Mononuclear cell (primary cell): Measurements from ENCODE around the gene RTN4RL2. TPM values are rescaled to one million over a fixed set of nuclear protein-coding genes. Genes with fewer than 3 reads are reported as not detected.

ENCODE experiments used
- H3K27me3 ChIP-seq: 2 replicates; pipeline ENCODE4 v1.6.0; 2011; ENCODE audit warnings: low read length, control low read depth; ENCODE audit not compliant: insufficient read depth
- H3K4me1 ChIP-seq: 2 replicates; pipeline ENCODE4 v1.5.1; 2011; ENCODE audit warnings: mild to moderate bottlenecking, low read length, control low read depth; ENCODE audit not compliant: insufficient read depth
- H3K4me3 ChIP-seq: 2 replicates; pipeline ENCODE4 v1.5.1; 2011; ENCODE audit warnings: mild to moderate bottlenecking, low read length, moderate library complexity
- H3K9me3 ChIP-seq: 2 replicates; pipeline ENCODE4 v1.5.1; 2011; ENCODE audit warnings: low read depth, mild to moderate bottlenecking, control low read depth, low read length
- total RNA-seq: library from RNA; depleted of rRNA; stranded (reverse); fragments of >200 nt; gene quantifications from one replicate; pipeline ENCODE4 v1.2.3, GENCODE V29; 2012

The RTN4RL2 gene
- total RNA-seq, 1 donor = 0.10 TPM

DNA sequence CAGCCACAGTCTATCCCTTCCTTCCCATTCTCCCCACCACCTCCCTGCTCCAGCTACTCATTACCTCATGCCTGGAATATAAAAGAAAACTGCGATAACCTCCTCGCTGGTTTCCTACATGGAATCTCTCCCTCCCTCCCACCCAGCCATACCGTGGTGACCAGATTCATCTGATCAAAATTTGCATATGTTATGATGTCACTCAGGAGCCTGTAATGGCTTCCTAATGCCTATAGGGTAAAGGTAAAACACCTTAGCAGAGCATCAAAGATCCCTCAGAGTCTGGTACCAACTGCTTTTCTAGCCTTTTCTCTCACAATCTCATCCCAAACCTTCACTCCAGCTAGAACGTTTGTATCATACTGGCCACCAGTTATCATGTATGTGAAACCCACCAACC lies 19.6 kb downstream of the RTN4RL2 start:
- Histone ChIP-seq H3K4me1 (peaks cover 56% of the 10 kb centered on the region), H3K4me3 (no peak overlapping the region), H3K27me3 (no peaks in the 10 kb centered on the region), H3K9me3 (no peaks in the 10 kb centered on the region)

DNA sequence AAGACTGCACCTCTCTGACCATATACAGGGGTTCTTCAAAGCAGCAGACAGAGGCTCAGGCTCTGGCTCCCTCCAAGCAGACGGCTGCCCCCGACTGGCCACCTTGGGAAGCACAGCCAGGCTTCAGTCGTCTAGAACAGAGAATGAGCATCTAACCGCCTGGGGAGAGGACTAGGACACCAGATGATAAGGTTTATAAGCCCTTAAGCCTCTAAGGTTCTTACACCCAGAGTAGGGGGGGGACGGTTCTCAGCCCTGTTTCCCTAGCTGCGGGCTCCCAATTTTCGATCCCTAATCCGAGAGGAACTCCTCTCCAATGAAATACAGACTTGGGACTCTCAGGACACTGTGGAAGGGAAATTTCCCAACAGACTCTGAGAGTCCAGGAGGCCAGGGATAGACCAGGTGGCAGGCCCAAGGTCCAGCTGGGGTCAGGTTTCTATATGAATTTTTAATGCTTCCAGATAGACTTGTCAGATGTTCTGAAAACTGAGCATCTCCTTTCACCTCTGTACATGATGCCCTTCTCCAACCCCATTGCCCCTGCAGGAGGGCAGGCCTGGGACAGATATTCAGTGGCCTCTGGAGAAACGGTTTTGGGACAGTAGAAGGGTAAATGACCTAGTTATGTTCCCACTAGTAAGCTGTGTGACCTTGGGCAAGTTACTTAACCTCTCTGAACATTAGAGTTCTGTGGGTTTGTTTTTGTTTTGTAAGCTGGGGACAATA lies 20.2 kb downstream of the RTN4RL2 start:
- H3K9me3 ChIP-seq = no peaks in the 10 kb centered on the region
- H3K4me1 ChIP-seq = peaks cover 56% of the 10 kb centered on the region
- H3K27me3 ChIP-seq = no peaks in the 10 kb centered on the region

DNA sequence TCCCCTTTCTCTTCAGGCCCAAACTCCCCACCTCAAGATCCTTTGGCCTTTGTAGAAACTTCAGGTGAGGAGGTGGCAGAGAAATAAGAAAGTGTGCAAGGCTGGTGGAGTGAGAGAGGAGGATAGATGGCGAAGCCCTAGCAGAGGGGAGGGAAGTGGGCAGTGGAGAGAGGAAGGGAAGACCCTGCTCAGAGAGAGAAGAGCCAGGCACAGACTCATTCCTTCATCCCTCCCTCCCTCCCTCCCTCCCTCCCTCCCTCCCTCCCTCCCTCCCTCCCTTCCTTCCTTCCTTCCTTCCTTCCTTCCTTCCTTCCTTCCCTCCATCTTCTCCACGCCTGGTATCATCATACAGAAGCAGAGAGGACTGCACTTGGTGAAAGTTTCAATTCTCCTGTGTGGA lies 21.0 kb downstream of the RTN4RL2 start:
- Histone ChIP-seq H3K4me3 (no peak overlapping the region), H3K4me1 (peaks cover 55% of the 10 kb centered on the region), H3K27me3 (no peaks in the 10 kb centered on the region), H3K9me3 (no peaks in the 10 kb centered on the region)

More for the DNA sequence above, 20.2 kb downstream of the RTN4RL2 start:
- no peak overlapping the region for H3K4me3 ChIP-seq

DNA sequence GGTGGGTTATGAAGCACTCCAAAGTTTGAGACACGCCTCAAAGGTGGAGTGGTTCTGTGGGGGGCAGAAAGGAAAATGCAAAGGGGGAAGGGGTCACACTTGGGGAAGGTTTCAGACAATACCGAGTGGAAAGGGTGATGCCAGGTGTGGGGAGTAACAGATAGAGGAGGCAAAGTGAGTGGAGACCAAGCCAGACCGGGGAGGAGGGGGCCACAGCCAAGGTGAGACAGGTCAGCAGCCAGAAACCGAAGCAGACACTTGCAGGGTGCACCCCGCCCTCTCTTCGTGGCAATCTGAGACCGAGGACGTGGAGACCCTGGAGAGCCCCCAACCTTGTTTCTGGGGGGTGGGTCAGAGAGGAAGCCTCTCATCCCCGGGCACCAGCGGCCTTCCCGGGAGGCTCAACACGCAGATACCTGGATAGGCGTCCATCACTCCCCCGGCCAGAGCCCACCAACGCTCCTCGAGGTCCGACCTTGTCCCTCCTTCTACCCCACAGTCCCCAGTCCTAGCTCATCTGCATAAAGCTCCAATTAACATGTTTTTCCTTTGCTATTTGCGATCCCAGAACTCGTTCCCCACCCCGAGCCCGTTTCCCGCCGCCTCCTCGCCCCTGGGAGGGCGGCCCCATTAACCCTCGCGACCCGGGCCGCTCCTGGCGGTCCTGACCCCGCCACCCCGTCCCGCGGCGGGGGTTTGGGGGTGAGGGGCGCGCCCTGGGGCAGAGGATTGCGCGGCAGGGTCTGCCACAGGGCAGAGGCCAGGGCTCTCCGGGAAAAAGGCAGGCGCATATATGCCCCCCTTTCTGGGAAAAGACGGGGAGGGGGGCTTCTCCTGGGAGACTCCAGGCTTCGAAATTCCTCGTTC lies 21.8 kb downstream of the RTN4RL2 start:
- Histone ChIP-seq H3K4me1 (peaks cover 47% of the 10 kb centered on the region), H3K9me3 (no peaks in the 10 kb centered on the region), H3K4me3 (no peak overlapping the region), H3K27me3 (no peaks in the 10 kb centered on the region)

DNA sequence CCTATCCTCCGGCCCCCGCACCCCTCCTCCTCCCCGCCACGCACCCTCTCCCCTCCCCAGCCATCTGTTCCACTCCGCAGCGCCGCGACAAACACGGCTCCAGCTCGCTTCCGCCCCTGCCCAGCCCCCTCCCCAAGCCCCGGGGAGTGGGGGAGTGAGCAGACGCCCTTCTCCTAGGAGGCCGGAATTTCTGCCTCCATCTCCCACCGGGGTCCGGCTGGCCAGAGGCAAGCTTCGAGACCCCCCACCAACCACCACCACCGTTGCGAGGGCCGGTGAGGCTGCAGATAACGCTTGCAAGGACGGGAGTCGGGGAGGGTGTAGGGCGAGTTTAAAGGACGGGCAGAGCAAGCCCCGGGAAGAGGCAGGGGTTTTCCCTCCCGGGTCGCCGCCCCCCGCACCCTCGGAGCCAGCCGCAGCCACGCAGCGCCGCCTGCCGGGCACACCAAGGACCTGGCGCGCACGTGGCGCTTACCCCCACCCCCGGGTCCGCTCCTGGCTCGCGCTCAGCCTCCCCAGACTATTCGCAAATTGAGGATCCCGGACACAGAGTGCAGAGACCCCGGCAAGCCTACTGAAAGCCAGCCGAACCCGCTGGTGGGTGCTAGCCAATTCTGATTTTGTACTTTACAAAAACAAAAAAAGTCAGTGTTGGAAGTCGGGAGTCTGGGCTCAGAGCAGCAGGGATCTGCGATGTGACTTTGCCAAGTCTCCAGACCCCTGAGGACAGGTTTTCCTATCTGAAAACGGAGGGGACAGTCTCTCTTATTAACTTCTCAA lies 22.6 kb downstream of the RTN4RL2 start:
- Histone ChIP-seq H3K4me1 (peaks cover 46% of the 10 kb centered on the region), H3K4me3 (no peak overlapping the region), H3K9me3 (no peaks in the 10 kb centered on the region), H3K27me3 (no peaks in the 10 kb centered on the region)

DNA sequence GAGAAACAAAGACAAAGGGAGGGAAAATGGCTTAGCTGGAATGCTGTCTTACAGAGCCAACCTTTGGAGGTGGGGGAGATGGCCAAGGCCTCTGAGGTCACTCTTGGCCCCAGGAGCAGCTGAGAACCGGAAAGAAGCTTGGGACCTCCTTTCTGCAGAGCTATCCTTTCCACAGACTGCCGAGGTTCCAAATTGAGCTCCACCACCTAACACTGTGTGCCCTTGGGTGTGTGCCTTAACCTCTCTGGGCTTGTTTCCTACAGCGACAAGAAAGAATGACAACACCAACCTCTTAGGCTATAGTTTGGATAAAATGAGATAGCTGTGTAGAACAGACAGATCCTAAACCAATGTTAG lies 23.2 kb downstream of the RTN4RL2 start:
- no peak overlapping the region for H3K4me3 ChIP-seq
- peaks cover 46% of the 10 kb centered on the region for H3K4me1 ChIP-seq
- H3K9me3 ChIP-seq = no peaks in the 10 kb centered on the region
- no peaks in the 10 kb centered on the region for H3K27me3 ChIP-seq

DNA sequence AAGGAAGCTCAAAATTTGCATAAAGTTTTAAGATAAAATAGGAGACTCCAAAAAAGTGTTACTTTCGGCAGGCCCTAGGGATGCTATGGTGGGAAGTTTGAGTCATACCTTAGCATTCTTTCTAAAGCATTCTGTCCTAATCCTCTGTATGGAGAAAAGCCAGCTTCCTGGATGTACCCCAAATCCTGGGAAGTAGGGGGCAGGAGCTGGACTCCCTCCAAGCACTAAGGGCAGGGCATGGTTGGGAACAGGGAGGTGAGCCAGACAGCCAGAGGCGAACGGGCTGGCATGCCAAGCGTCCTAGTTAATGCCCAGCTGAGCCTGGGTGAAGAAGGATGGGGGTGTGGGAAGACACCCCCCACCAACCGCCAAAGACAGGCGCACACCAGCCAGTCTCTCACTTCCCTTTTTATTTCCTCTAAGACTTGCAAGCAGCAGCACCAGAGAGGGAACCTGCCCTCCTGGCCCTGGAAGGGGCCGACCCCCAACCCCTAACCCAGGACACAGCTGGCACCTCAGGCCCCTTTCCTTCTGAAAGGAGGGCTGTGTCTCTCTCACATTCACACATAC lies 23.9 kb downstream of the RTN4RL2 start:
- no peaks in the 10 kb centered on the region for H3K9me3 ChIP-seq
- no peak overlapping the region for H3K4me3 ChIP-seq
- peaks cover 46% of the 10 kb centered on the region for H3K4me1 ChIP-seq
- no peaks in the 10 kb centered on the region for H3K27me3 ChIP-seq

DNA sequence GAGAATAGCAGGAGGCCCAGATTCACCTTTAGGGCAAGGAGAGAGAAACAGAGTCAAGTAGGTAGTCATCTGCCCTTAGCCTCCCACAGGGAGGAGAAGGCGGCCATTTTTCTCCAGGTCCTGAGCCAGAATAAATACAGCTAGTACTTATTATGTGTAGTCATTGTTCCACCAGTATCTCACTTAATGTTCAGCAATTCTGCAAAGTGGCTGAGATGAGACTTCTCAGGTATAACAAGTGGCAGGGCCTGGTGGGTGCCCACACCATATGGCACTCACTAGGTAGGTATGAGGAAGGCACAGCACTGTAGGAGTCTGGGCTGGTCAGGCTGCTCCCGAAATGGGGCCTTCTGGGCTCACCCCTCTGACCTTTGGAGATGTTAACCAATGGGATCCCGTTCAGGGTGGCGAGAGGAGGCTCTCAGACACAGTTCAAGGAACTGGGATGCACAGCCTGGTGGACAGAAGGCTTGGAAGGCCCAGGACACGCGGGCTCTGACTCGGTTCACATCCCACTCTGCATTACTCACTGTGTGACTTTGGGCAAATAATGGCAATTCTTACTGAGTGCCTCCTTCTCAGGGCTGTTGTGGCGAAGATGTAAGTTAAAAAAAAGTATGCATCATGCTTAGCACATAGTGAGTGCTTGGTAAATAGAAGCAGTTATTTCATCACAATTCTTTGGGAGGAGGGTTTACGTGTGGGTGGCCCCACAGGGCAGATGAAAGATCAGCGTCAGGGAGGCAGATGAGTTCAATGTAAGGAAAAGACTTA lies 25.1 kb downstream of the RTN4RL2 start:
- H3K4me3 ChIP-seq = no peak overlapping the region
- H3K4me1 ChIP-seq = peaks cover 46% of the 10 kb centered on the region
- H3K9me3 ChIP-seq = no peaks in the 10 kb centered on the region
- no peaks in the 10 kb centered on the region for H3K27me3 ChIP-seq

DNA sequence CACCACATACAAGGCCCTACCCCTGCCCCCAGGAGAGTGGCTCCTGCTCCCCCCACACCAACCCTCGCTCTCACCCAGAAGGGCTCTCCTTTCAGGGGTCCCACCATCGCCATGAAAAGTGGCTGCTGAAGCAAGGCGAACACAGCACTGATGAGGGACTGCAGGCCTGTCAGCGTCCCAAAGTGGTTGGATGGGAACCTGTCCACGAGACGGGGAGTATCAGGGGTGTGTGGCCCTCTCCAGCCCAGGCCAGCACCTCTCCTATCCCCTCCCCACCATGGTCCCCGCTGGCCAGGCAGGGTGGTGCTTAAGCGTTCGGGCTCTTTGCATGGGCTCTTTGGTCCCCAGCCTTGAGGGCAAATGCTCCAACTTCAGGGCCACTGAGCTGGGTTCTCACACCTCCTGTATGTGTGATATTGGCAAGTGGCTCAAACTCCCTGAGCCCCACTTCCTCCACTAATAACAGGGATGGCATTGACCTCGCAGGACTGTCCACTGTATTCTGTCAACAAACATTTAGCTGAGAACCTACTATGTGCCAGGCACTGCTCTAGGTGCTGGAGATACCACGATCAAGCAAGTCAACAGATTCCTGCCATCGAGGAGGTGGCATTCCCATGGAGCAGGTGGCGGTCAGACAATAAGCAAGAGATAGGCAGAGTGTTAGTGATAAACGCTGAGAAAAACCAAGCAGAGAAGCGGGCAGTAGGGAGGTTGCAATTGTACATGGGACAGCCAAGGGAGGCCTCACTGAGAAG lies 26.9 kb downstream of the RTN4RL2 start:
- Histone ChIP-seq H3K4me3 (no peak overlapping the region), H3K4me1 (peaks cover 39% of the 10 kb centered on the region), H3K9me3 (no peaks in the 10 kb centered on the region), H3K27me3 (no peaks in the 10 kb centered on the region)

DNA sequence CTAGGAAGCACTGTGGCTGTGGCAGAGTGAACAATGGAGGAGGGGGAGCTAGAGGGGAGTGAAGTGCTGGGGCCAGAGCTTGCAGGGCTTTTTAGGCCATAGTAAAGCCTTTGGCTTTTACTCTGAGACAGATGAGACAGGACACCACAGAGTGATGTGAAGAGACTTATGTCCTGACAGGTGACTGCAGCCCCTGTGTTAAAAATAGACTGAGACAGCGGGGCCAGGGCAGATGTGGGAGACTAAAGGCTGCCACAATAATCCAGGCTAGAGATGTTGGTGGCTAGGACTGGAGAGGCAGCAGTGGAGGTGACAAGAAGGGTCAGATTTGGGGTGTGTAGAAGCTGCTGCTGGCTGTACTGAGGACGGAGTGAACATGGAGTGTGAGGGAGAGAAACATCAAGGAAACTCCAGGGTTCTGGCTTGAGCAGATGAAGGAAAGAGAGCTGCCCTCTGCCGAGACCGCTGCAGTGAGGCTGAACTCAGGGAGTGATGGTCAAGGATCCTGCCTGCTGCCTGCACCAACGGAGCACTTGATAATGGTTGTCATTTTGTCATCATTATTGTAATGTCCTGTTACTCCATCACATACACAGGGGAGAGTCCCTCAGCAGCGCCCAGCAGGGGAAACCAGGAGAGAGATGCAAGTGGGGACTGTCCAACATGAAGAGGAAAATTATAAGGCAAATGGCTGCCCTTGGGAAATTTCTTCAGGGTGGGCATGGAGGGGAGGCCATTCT lies 27.8 kb downstream of the RTN4RL2 start:
- H3K4me1 ChIP-seq = peaks cover 31% of the 10 kb centered on the region
- H3K4me3 ChIP-seq = no peak overlapping the region
- no peaks in the 10 kb centered on the region for H3K9me3 ChIP-seq
- H3K27me3 ChIP-seq = no peaks in the 10 kb centered on the region

DNA sequence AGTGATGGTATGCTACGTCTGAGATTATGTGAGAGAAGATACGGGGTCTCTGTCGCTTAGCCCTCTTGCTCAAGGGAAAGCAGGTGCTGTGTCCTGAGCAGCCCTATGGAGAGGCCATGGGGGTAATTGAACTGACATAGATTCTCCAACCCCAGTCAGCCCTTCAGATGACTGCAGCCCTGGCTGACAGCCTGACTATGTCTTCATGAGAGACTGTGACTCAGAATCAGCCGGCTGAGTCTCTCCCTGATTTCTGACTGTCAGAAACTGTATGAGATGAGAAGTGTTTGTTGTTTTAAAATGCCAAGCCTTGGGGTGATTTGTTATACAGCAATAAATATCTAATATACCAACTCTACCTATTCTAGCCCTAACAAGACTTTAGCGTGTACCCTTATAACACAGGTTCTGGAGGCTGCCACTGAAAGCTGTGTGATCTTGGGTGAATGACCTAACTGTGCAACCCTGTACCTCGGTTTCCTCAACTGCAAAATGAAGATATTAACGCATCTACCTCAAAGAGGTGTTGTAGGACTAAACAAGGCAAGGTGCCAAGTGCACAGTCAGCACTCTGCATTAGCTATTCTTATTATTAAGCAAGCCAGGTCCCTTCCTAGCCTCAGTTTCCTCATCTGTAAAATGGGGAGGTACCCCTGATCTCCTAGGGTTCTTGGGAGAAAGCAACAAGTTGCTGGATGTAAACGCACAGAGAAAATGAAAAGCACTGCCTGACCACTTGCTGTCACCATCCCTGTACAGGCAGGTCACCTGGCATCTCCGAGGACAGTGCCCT lies 30.3 kb downstream of the RTN4RL2 start:
- no peaks in the 10 kb centered on the region for H3K27me3 ChIP-seq
- H3K4me1 ChIP-seq = peaks cover 10% of the 10 kb centered on the region
- no peak overlapping the region for H3K4me3 ChIP-seq
- no peaks in the 10 kb centered on the region for H3K9me3 ChIP-seq

DNA sequence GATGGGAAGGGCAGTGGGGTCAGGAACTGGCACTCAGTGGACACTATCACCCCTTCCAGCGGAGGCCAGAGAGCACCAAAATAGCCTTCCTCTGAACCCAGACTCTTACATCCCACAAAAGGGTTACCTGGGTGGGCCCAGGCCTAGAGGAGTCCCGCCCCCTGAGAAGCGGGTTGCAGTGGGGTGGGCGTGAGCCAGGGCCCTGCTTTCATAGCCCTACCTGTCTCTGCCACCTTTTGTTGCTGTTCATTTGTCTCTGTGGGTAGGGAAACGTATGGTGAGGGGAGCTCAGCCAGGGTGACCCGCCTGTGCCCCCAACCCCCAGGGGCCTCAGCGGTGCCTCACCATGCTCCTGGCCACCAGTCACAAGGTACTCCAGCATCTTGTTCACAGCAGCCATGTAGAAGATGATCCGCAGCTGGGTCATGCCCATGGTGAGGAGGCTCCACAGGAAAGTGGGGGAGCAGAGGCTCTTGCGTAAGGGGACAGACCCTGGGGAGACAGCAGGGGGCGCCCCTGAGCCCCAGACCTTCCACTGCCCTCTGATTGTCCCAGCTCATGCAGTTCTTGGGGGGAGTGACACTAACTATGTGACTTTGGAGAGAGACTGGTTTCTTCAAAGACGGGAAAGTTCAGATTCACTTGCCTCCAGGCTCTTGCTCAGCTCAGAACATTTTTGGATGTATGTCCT lies 31.2 kb downstream of the RTN4RL2 start:
- H3K4me3 ChIP-seq = no peak overlapping the region
- H3K27me3 ChIP-seq = no peaks in the 10 kb centered on the region
- H3K9me3 ChIP-seq = no peaks in the 10 kb centered on the region
- H3K4me1 ChIP-seq = peaks cover 5% of the 10 kb centered on the region
